Upper lobe of left lung (tissue), 6 donors: Measurements from ENCODE around the gene GUCY1B1. TPM values are rescaled to one million over a fixed set of nuclear protein-coding genes. Genes with fewer than 3 reads are reported as not detected.

Experiments used
- ATAC-seq, 2 donors: fragments of 200-7000 bp; cut with Tn5 transposase; one replicate each; pipeline ENCODE4 v1.9.1; 2022; ENCODE audit warnings: mild to moderate bottlenecking in 2 of 2, moderate library complexity in 2 of 2; ENCODE audit not compliant: low FRiP score in 2 of 2
- DNase-seq, 2 donors: peaks; one replicate each; pipeline ENCODE4 v3.0.0-alpha.2; 2019 to 2020
- H3K27ac ChIP-seq, 4 donors: fragments of 200-600 bp; sonication (generic); one replicate each; pipeline ENCODE4 v1.5.1; 2016 to 2019
- H3K27me3 ChIP-seq, 4 donors: fragments of 200-600 bp; sonication (generic); one replicate each; pipeline ENCODE4 v1.5.1; 2017 to 2019
- H3K36me3 ChIP-seq, 4 donors: fragments of 200-600 bp; sonication (generic); one replicate each; pipeline ENCODE4 v1.5.1; 2016 to 2019
- H3K4me1 ChIP-seq, 4 donors: fragments of 200-600 bp; sonication (generic); one replicate each; pipeline ENCODE4 v1.5.1; 2018 to 2019
- H3K4me3 ChIP-seq, 4 donors: fragments of 200-600 bp; sonication (generic); one replicate each; pipeline ENCODE4 v1.5.1; 2017 to 2019; ENCODE audit warnings: mild to moderate bottlenecking in 2 of 4, moderate library complexity in 1 of 4
- H3K9me3 ChIP-seq, 4 donors: fragments of 200-600 bp; sonication (generic); one replicate each; pipeline ENCODE4 v1.5.1; 2018 to 2019
- EP300 ChIP-seq, 4 donors: sonication (generic); formaldehyde crosslinking; IDR thresholded peaks; one replicate each; pipeline ENCODE4 v1.5.1; 2017; ENCODE audit warnings: antibody characterized with exemption in 4 of 4, control low read depth in 2 of 4
- POLR2A ChIP-seq, 4 donors: fragments of 450-650 bp; IDR thresholded peaks; one replicate each; pipeline ENCODE4 v1.5.1; 2016 to 2017; ENCODE audit warnings: antibody characterized with exemption in 4 of 4, mild to moderate bottlenecking in 2 of 4
- POLR2AphosphoS5 ChIP-seq, 2 donors: sonication (generic); formaldehyde crosslinking; IDR thresholded peaks; one replicate each; pipeline ENCODE4 v1.5.1; 2017; ENCODE audit warnings: antibody characterized with exemption in 2 of 2
- WGBS, 2 donors: methylation state at CpG; one replicate each; pipeline ENCODE4 v1.1.5; 2017 to 2018; 5-methylcytosine and 5-hydroxymethylcytosine counted together
- total RNA-seq, 6 donors: library from RNA; depleted of rRNA in 4 of 6; stranded (reverse); fragments of >200 nt in 4 of 6; gene quantifications; one replicate each; pipeline versions ENCODE4 v1.1.0 to v1.2.1, GENCODE V29; 2016 to 2021
- TF ChIP-seq, protein P1 (sequence below), 6 experiments: fragments of 450-650 bp in 4 of 6; fragments of 200-600 bp in 2 of 6; sonication (generic) in 2 of 6; IDR thresholded peaks; one replicate each; pipeline ENCODE4 v1.5.1; 2016 to 2019; ENCODE audit warnings: antibody characterized with exemption in 6 of 6
- donor health status: DM: no; HTN: no; CAD: no; lungs with moderate emphysema.
- donor health status: DM: no; HTN: yes; CAD: no; lungs with severe emphysema.

GUCY1B1 gene
- total RNA-seq, 6 donors from 2014 or later, result 8.1 to 24.1 (median 13.2) TPM

DNA sequence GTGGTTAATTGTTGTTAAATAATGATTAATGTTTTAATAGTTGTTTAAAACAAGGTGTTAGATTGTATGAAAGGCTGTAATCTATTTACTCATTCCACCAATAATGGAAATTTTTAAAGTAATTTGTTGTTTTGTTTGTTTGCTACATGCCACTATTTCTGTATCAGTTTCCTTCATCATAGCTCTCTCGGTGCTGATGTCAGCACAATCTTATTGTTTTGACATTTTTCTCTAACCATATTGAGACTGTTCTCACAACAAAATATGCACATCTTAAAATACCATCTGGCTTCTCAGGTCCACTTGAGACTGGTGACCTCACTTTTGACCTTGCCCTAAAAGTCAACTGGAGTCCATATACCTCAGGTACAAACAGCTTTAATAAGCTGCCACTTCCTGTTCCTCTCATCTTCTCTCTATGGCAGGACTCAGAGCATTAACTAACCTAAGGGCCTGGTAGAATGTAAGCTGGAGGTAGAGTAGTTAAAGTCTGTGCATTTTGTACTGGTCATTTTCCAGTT lies 1.0 kb upstream of the GUCY1B1 start:
- Histone ChIP-seq H3K4me1 (peaks cover 0 to 17% (median 6%) of the 10 kb centered on the region in 4 donors), H3K27ac (peak overlapping the region in 1 of 4 donors; percentile 3), H3K36me3 (no peaks in the 10 kb centered on the region), H3K4me3 (no peak overlapping the region), H3K9me3 (no peaks in the 10 kb centered on the region), H3K27me3 (peaks cover 0 to 11% (median 0%) of the 10 kb centered on the region in 4 donors)
- 88 to 91% methylated on average over 1 of the region's 1 CpG for WGBS, 2 donors
- ATAC-seq (no peak), DNase-seq (no peak)
- TF ChIP-seq EP300 (IDR thresholded peaks at IDR 0.05) (no peak), POLR2A (IDR thresholded peaks at IDR 0.05) (no peak), POLR2AphosphoS5 (IDR thresholded peaks at IDR 0.05) (no peak)
- TF ChIP-seq, protein P1, sequence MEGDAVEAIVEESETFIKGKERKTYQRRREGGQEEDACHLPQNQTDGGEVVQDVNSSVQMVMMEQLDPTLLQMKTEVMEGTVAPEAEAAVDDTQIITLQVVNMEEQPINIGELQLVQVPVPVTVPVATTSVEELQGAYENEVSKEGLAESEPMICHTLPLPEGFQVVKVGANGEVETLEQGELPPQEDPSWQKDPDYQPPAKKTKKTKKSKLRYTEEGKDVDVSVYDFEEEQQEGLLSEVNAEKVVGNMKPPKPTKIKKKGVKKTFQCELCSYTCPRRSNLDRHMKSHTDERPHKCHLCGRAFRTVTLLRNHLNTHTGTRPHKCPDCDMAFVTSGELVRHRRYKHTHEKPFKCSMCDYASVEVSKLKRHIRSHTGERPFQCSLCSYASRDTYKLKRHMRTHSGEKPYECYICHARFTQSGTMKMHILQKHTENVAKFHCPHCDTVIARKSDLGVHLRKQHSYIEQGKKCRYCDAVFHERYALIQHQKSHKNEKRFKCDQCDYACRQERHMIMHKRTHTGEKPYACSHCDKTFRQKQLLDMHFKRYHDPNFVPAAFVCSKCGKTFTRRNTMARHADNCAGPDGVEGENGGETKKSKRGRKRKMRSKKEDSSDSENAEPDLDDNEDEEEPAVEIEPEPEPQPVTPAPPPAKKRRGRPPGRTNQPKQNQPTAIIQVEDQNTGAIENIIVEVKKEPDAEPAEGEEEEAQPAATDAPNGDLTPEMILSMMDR (IDR thresholded peaks at IDR 0.05), result no peak

DNA sequence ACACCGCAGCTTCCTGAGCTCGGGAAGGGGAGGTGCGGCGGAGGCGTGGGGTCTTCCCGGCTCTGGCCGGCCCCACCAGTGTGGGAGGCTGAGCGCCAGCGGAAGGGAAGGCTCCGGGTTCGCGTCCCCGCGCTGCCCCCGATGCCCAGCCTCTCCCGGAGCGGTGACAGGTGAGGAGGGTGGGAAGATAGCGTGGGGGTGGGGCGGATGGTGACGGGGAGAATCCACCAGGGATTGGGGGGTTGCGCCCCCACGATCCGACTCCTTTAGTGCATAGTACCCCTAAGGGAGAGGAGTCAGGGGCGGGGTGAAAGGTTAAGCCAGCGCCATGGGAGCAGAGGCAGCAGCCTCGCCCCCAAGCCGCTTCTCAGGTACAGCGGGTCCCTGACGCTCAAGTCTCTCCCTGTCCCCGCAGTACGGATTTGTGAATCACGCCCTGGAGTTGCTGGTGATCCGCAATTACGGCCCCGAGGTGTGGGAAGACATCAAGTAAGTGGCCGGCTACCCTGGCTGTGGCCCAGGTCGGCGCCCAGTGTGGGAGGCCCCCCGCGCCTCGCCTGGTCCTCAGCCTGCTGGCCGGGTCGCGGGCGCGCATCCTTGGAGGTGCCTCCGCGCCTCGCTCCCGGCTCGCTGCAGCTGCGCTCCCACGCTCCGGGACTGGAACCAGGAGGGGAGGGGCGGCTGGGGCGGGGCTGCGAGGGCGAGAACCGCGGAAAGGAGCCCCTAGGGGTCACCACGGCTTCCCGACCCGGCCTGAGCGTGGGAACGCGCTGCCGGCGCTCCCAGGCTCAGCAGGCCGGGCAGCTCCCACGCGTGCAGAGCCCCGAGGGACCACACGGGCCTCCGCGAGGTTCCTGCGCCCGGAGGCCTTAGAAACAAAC lies 791 bp downstream of the GUCY1B1 start:
- H3K36me3 ChIP-seq, result no peaks in the 10 kb centered on the region
- TF ChIP-seq EP300 (IDR thresholded peaks at IDR 0.05) (no peak), POLR2AphosphoS5 (IDR thresholded peaks at IDR 0.05) (peak in 1 of 2 donors; percentile 48), POLR2A (IDR thresholded peaks at IDR 0.05) (peak in 1 of 4 donors; percentile 12)
- TF ChIP-seq, protein P1 (IDR thresholded peaks at IDR 0.05), result peak in 1 of 6 experiments; percentile 37
- peak overlapping the region; percentile 72 to 92 (median 88) for H3K27ac ChIP-seq
- peaks cover 0 to 11% (median 0%) of the 10 kb centered on the region in 4 donors for H3K27me3 ChIP-seq
- ATAC-seq (peak; percentile 59 to 80), DNase-seq (peak; percentile 43 to 92)
- H3K4me1 ChIP-seq, result peaks cover 0 to 17% (median 6%) of the 10 kb centered on the region in 4 donors
- no peaks in the 10 kb centered on the region for H3K9me3 ChIP-seq
- peak overlapping the region; percentile 46 to 78 (median 54) for H3K4me3 ChIP-seq
- WGBS, 2 donors, result 2 to 33% methylated on average over 1 to 58 of the region's 77 CpGs

DNA sequence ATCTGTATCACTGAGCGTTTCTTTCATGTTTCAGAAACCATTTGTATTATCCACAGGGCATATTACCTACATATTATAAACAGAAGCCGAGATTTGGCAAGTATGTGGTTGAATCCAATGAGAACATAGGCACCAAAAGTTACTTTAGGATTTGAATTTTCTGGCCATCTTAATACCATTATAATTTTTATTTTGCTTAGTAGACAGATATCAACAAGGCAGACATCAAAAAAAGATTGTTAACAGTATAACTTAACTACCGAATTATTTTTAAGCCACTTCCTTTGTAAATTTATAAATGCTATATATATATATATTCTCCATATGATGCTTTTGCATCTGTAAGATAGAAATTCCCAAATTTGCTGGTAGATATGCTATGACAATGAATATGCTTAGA lies 2.2 kb downstream of the GUCY1B1 start:
- H3K4me3 ChIP-seq, result no peak overlapping the region
- H3K36me3 ChIP-seq, result no peaks in the 10 kb centered on the region
- 88 to 96% methylated on average over 3 of the region's 3 CpGs for whole genome bisulfite sequencing, 2 donors
- peaks cover 0 to 17% (median 6%) of the 10 kb centered on the region in 4 donors for H3K4me1 ChIP-seq
- peak overlapping the region in 1 of 4 donors; percentile 24 for H3K27ac ChIP-seq
- H3K9me3 ChIP-seq, result no peaks in the 10 kb centered on the region
- peaks cover 0 to 11% (median 0%) of the 10 kb centered on the region in 4 donors for H3K27me3 ChIP-seq
- DNase-seq (no peak), ATAC-seq (no peak)
- TF ChIP-seq POLR2AphosphoS5 (IDR thresholded peaks at IDR 0.05), result no peak
- TF ChIP-seq EP300 (IDR thresholded peaks at IDR 0.05), result no peak
- no peak for TF ChIP-seq POLR2A (IDR thresholded peaks at IDR 0.05)
- TF ChIP-seq, protein P1 (IDR thresholded peaks at IDR 0.05), result no peak

DNA sequence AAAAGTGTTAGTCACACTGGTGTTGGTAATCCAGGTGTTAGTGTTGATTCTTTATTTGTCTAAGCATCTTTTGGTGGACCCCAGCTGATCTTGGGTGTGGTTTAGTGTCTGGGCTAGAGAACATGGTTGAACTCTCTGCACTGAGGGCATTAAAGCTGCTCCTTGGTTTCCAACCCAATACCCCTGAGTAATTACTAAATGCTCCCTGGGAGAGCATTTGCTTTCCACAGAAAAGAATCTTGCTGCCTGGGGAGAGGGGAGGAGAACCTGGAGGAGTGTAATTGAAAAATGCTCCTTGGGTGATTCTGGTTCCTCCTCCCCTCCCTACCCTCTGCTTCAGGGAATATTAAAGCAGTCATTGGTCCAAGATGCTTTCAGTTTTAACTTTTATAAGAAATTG lies 3.1 kb downstream of the GUCY1B1 start:
- no peak for DNase-seq

DNA sequence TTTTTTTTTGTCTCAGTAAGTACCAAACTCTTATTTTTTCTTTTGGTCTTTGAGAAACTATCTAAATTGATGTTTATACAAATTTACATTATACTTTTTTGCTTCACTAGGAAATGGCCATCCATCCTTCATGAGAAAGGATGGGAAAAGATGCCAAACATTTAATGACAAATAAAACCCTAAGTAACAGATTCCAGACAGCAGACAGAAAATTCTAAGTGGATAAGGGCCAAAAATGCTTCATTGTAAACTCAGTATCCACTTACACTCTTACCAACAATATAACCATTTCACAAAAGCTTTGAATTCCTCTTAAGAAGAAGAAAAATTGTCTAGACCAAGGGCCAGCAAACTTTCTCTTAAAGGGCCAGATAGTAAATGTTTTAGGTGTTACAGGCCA lies 3.5 kb downstream of the GUCY1B1 start:
- DNase-seq (no peak), ATAC-seq (no peak)
- Histone ChIP-seq H3K27ac (no peak overlapping the region), H3K4me1 (peaks cover 0 to 17% (median 6%) of the 10 kb centered on the region in 4 donors), H3K9me3 (no peaks in the 10 kb centered on the region), H3K27me3 (peaks cover 0 to 11% (median 0%) of the 10 kb centered on the region in 4 donors), H3K36me3 (no peaks in the 10 kb centered on the region), H3K4me3 (no peak overlapping the region)
- TF ChIP-seq POLR2AphosphoS5 (IDR thresholded peaks at IDR 0.05), result no peak

More for the DNA sequence above, 3.1 kb downstream of the GUCY1B1 start:
- Histone ChIP-seq H3K4me1 (peaks cover 0 to 17% (median 6%) of the 10 kb centered on the region in 4 donors), H3K4me3 (no peak overlapping the region), H3K9me3 (no peaks in the 10 kb centered on the region), H3K36me3 (no peaks in the 10 kb centered on the region), H3K27ac (no peak overlapping the region), H3K27me3 (peaks cover 0 to 11% (median 0%) of the 10 kb centered on the region in 4 donors)
- TF ChIP-seq POLR2AphosphoS5 (IDR thresholded peaks at IDR 0.05), result no peak
- ATAC-seq, result no peak
